ENCODE data around the gene SLC39A11. TPM values are rescaled to one million over a fixed set of nuclear protein-coding genes. Genes with fewer than 3 reads are reported as not detected.

Gene SLC39A11
- total RNA-seq, 1 experiment from 2014 or later: 18.9 TPM

GRCh38 chr17:72970246-72970645 is 122.2 kb downstream of the SLC39A11 start (continued):
- TF ChIP-seq ATF6 (CRISPR knock-in tag; IDR thresholded peaks at IDR 0.05) (no peak), IRF1 (CRISPR knock-in tag; IDR thresholded peaks at IDR 0.05) (no peak), ATF2 (CRISPR knock-in tag; IDR thresholded peaks at IDR 0.05; ENCODE audit: borderline replicate concordance, low read depth) (no peak), SOX15 (CRISPR knock-in tag; IDR thresholded peaks at IDR 0.05) (no peak), GTF2I (CRISPR knock-in tag; conservative IDR thresholded peaks at IDR 0.05) (no peak)

- H3K4me1 Mint-ChIP-seq: peaks cover 32% of the 10 kb centered on the region
- H3K9me3 Mint-ChIP-seq: peaks cover 5% of the 10 kb centered on the region
- ATAC-seq (no peak), DNase-seq (ENCODE audit: low spot score) (no peak)
- H3K36me3 Mint-ChIP-seq: no peaks in the 10 kb centered on the region
- H3K27ac Mint-ChIP-seq: no peak overlapping the region
- ChIA-PET POLR2A (interaction anchor here (1.7 kb wide), 1 partner anchor 17 kb away, joined by 4 read pairs; no protein-coding TSS in a partner anchor), CTCF (interaction anchor here (1.6 to 3.0 kb wide), 2 partner anchors 187 to 242 kb away, joined by 6 to 13 read pairs; no protein-coding TSS in a partner anchor)
- no peaks in the 10 kb centered on the region for H3K27me3 Mint-ChIP-seq (ENCODE audit: low read depth)
- H3K4me3 Mint-ChIP-seq: no peak overlapping the region
- TF ChIP-seq KAT7 (CRISPR knock-in tag; IDR thresholded peaks at IDR 0.05; ENCODE audit: borderline replicate concordance): no peak
- TF ChIP-seq E2F5 (CRISPR knock-in tag; IDR thresholded peaks at IDR 0.05): no peak
- TF ChIP-seq CREM (CRISPR knock-in tag; IDR thresholded peaks at IDR 0.05): no peak
- TF ChIP-seq ZNF219 (CRISPR knock-in tag; IDR thresholded peaks at IDR 0.05; ENCODE audit: borderline replicate concordance): no peak
- no peak for TF ChIP-seq AR (CRISPR knock-in tag; IDR thresholded peaks at IDR 0.05)
- TF ChIP-seq ARID4B (CRISPR knock-in tag; IDR thresholded peaks at IDR 0.05; ENCODE audit: borderline replicate concordance): no peak
- no peak for TF ChIP-seq CREB1 (CRISPR knock-in tag; IDR thresholded peaks at IDR 0.05)
- no peak for TF ChIP-seq ZNF532 (CRISPR knock-in tag; IDR thresholded peaks at IDR 0.05; ENCODE audit: borderline replicate concordance)
- TF ChIP-seq ZNF416 (CRISPR knock-in tag; IDR thresholded peaks at IDR 0.05): no peak
- no peak for TF ChIP-seq ATF6 (CRISPR knock-in tag; IDR thresholded peaks at IDR 0.05)
These were observed 123.1 kb downstream of the SLC39A11 start for GRCh38 chr17:72969293-72969906.
